Measurements from ENCODE around the gene NDUFS8.

NDUFS8 gene

GRCh38 chr11:68077617-68078582 lies 47.4 kb downstream of the NDUFS8 start:
- no peak for DNase-seq (ENCODE audit: low read depth in 2 of 2)

GRCh38 chr11:68080860-68081259 lies 50.4 kb downstream of the NDUFS8 start:
- no peak for DNase-seq (ENCODE audit: low read depth in 2 of 2)

- DNase-seq (ENCODE audit: low read depth in 2 of 2), result no peak
Measured at GRCh38 chr11:68081691-68082090, 51.2 kb downstream of the NDUFS8 start.

DNA sequence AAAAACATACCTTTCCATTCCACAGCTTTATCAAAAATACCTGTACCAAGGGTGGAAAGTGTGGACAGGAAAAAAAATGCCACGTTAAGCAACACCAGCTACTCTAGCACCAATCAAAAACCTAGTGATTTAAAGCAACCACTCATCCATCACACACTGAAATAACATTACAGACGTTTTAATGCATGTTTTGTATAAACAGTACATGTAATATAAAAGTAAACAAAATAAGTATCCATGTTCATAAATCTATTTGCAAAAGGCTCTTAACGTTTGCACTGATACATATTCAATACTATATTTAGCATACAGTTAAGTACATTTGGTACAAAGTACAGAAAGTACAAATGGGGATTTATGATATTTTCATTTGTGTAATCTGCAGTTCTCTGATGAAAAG lies 52.0 kb downstream of the NDUFS8 start:
- DNase-seq (ENCODE audit: low read depth in 2 of 2), result no peak

DNA sequence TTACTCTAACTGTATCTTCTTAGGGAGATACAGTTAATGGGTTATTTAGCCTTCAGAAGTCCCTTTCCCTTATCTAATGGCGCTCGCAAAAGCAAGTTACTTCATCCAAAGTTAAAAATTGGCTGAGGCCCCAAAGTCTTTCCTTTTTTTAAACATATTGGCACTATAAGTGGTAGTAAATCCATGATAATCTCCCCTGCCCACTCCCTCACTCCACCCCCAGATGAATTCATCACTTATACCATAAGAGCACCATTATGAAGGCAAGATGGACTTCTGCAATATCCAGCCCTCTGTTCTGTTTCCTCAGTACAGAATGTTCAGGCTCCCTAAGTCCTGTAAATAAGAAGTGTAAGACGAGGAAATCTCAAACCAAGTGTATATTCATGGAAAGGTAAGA lies 53.0 kb downstream of the NDUFS8 start:
- DNase-seq (ENCODE audit: low read depth in 2 of 2), result no peak

Measured in stimulated activated CD8-positive, alpha-beta memory T cell treated with anti-CD3 and anti-CD28 coated beads, Interleukin-2, amount 100 ng/mL, for 1 hour (primary cell).